ENCODE results near the gene SCN4A.
"Not testable (repeated sequence)": the region's sequence is repeated elsewhere in the genome, so short reads cannot be mapped to it uniquely, and the experiment has no call there.

SCN4A gene

GRCh38 chr17:63984651-63985386 is 12.1 kb upstream of the SCN4A start:
- DNase-seq, result peak; percentile 35

- DNase-seq, result no peak
Measured at GRCh38 chr17:63984236-63984635, 11.5 kb upstream of the SCN4A start.

- DNase-seq, result no peak
Measured at GRCh38 chr17:63983320-63983719, 10.6 kb upstream of the SCN4A start.

GRCh38 chr17:63982641-63983040 is 9.9 kb upstream of the SCN4A start:
- DNase-seq, result not testable (repeated sequence)

GRCh38 chr17:63978272-63979200 is 5.8 kb upstream of the SCN4A start:
- DNase-seq, result no peak

- DNase-seq, result no peak
Measured at GRCh38 chr17:63976702-63977101, 4.0 kb upstream of the SCN4A start.

GRCh38 chr17:63975541-63976092 is 2.9 kb upstream of the SCN4A start:
- DNase-seq, result no peak

- DNase-seq, result no peak
Measured at GRCh38 chr17:63974594-63975192, 2.0 kb upstream of the SCN4A start.

- DNase-seq, result no peak
Measured at GRCh38 chr17:63973930-63974593, 1.3 kb upstream of the SCN4A start.

- no peak for DNase-seq
Measured at GRCh38 chr17:63973247-63973646, 529 bp upstream of the SCN4A start.

GRCh38 chr17:63969278-63969677 is 3.4 kb downstream of the SCN4A start:
- DNase-seq, result no peak

- DNase-seq, result no peak
Measured at GRCh38 chr17:63967953-63968352, 4.8 kb downstream of the SCN4A start.

- no peak for DNase-seq
Measured at GRCh38 chr17:63966646-63967264, 6.0 kb downstream of the SCN4A start.

GRCh38 chr17:63963123-63963522 is 9.6 kb downstream of the SCN4A start:
- no peak for DNase-seq

- DNase-seq, result no peak
Measured at GRCh38 chr17:63962298-63962744, 10.4 kb downstream of the SCN4A start.

- DNase-seq, result peak; percentile 38
Measured at GRCh38 chr17:63961355-63962212, 11.1 kb downstream of the SCN4A start.

GRCh38 chr17:63960430-63960829 is 12.3 kb downstream of the SCN4A start:
- no peak for DNase-seq

GRCh38 chr17:63960006-63960405 is 12.7 kb downstream of the SCN4A start:
- no peak for DNase-seq

GRCh38 chr17:63956296-63956920 is 16.3 kb downstream of the SCN4A start:
- DNase-seq, result no peak

- DNase-seq, result no peak
Measured at GRCh38 chr17:63955791-63956190, 16.9 kb downstream of the SCN4A start.

GRCh38 chr17:63955232-63955631 is 17.5 kb downstream of the SCN4A start:
- no peak for DNase-seq
